ENCODE results near the gene BICDL1. TPM values are rescaled to one million over a fixed set of nuclear protein-coding genes. Genes with fewer than 3 reads are reported as not detected.

Gene BICDL1
- polyA plus RNA-seq, 1 of the 3 experiments (the other 2 are of a cell fraction): 0.35 TPM

- Histone ChIP-seq H4K20me1 (ENCODE audit: insufficient read depth) (no peaks in the 10 kb centered on the region), H3K4me2 (no peak overlapping the region), H3K27ac (ENCODE audit: low read depth in 2 of 2, low read length in 1 of 2) (no peak overlapping the region), H3K36me3 (replicated peaks in 1 of 2; ENCODE audit: control insufficient read depth in 1 of 2, insufficient read depth in 2 of 2, low read length in 1 of 2) (peaks cover 62 to 84% of the 10 kb centered on the region in 2 experiments), H3K79me2 (ENCODE audit: insufficient read depth) (no peaks in the 10 kb centered on the region), H3K4me3 (ENCODE audit: low read depth in 2 of 2, low read length in 1 of 2) (no peak overlapping the region), H3K9ac (no peak overlapping the region), H3F3A (replicated peaks; ENCODE audit: insufficient read depth) (no peaks in the 10 kb centered on the region), H3K27me3 (ENCODE audit: insufficient read depth) (no peaks in the 10 kb centered on the region), H3K9me3 (no peaks in the 10 kb centered on the region), H3K9me2 (no peaks in the 10 kb centered on the region), H2AFZ (ENCODE audit: low read depth) (no peak overlapping the region), H3K4me1 (ENCODE audit: control insufficient read depth in 1 of 2, insufficient read depth in 2 of 2, low read depth in 1 of 2, low read length in 1 of 2) (no peaks in the 10 kb centered on the region)
- DNase-seq: no peak
- CTCF ChIA-PET: interaction anchor here (1.0 kb wide), 1 partner anchor 11 kb away, joined by 3 read pairs; no protein-coding TSS in a partner anchor
- POLR2A ChIA-PET: no interaction called here
- 100% methylated on average over 8 of the region's 9 CpGs for WGBS (ENCODE audit: low lambda C conversion rate)
- TF ChIP-seq RCOR1 (IDR thresholded peaks at IDR 0.05; ENCODE audit: low read length) (no peak), ELF1 (IDR thresholded peaks at IDR 0.05) (no peak), USF2 (IDR thresholded peaks at IDR 0.05; ENCODE audit: borderline replicate concordance, low read depth, low read length) (no peak), SIN3A (IDR thresholded peaks at IDR 0.05; ENCODE audit: borderline replicate concordance, low read depth, low read length) (no peak), TEAD4 (IDR thresholded peaks at IDR 0.05; ENCODE audit: borderline replicate concordance, insufficient read depth) (no peak), FOXJ3 (CRISPR knock-in tag; IDR thresholded peaks at IDR 0.05) (no peak), NFIC (IDR thresholded peaks at IDR 0.05; ENCODE audit: borderline replicate concordance) (no peak), RAD21 (IDR thresholded peaks at IDR 0.05; ENCODE audit: low read length) (no peak), JUND (IDR thresholded peaks at IDR 0.05) (no peak), YY1 (IDR thresholded peaks at IDR 0.05; ENCODE audit: low read depth) (no peak), MXI1 (IDR thresholded peaks at IDR 0.05; ENCODE audit: low read depth, low read length) (no peak)
- TF ChIP-seq, protein P1, sequence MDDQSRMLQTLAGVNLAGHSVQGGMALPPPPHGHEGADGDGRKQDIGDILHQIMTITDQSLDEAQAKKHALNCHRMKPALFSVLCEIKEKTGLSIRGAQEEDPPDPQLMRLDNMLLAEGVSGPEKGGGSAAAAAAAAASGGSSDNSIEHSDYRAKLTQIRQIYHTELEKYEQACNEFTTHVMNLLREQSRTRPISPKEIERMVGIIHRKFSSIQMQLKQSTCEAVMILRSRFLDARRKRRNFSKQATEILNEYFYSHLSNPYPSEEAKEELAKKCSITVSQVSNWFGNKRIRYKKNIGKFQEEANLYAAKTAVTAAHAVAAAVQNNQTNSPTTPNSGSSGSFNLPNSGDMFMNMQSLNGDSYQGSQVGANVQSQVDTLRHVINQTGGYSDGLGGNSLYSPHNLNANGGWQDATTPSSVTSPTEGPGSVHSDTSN (IDR thresholded peaks at IDR 0.05): no peak
These were observed 149.3 kb downstream of the BICDL1 start for GRCh38 chr12:120138366-120138765.

- Histone ChIP-seq H3K4me1 (ENCODE audit: control insufficient read depth in 1 of 2, insufficient read depth in 2 of 2, low read depth in 1 of 2, low read length in 1 of 2) (no peaks in the 10 kb centered on the region), H3K9me2 (no peaks in the 10 kb centered on the region), H3K36me3 (replicated peaks in 1 of 2; ENCODE audit: control insufficient read depth in 1 of 2, insufficient read depth in 2 of 2, low read length in 1 of 2) (peaks cover 64 to 84% of the 10 kb centered on the region in 2 experiments), H3K79me2 (ENCODE audit: insufficient read depth) (no peaks in the 10 kb centered on the region), H3F3A (replicated peaks; ENCODE audit: insufficient read depth) (no peaks in the 10 kb centered on the region), H3K4me2 (no peak overlapping the region), H3K9ac (no peak overlapping the region), H3K9me3 (no peaks in the 10 kb centered on the region), H2AFZ (ENCODE audit: low read depth) (no peak overlapping the region), H3K27me3 (ENCODE audit: insufficient read depth) (no peaks in the 10 kb centered on the region), H3K4me3 (ENCODE audit: low read depth in 2 of 2, low read length in 1 of 2) (no peak overlapping the region), H4K20me1 (ENCODE audit: insufficient read depth) (no peaks in the 10 kb centered on the region), H3K27ac (ENCODE audit: low read depth in 2 of 2, low read length in 1 of 2) (no peak overlapping the region)
- WGBS (ENCODE audit: low lambda C conversion rate): 73% methylated on average over 5 of the region's 5 CpGs
- ChIA-PET POLR2A (interaction anchor here (1.0 kb wide), 1 partner anchor 62 kb away, joined by 3 read pairs; the partner anchor contains the start of gene RPLP0), CTCF (no interaction called here)
- no peak for TF ChIP-seq GATA2 (CRISPR knock-in tag; IDR thresholded peaks at IDR 0.05)
- TF ChIP-seq TEAD4 (IDR thresholded peaks at IDR 0.05; ENCODE audit: borderline replicate concordance, insufficient read depth): no peak
- TF ChIP-seq RFX5 (IDR thresholded peaks at IDR 0.05; ENCODE audit: low read length): no peak
- TF ChIP-seq NFIC (IDR thresholded peaks at IDR 0.05; ENCODE audit: borderline replicate concordance): no peak
- TF ChIP-seq TCF12 (IDR thresholded peaks at IDR 0.05): no peak
- no peak for TF ChIP-seq CHD2 (IDR thresholded peaks at IDR 0.05; ENCODE audit: low read length, partially characterized antibody)
- no peak for TF ChIP-seq RCOR1 (IDR thresholded peaks at IDR 0.05; ENCODE audit: low read length)
- TF ChIP-seq USF2 (IDR thresholded peaks at IDR 0.05; ENCODE audit: borderline replicate concordance, low read depth, low read length): no peak
- TF ChIP-seq CTCF (IDR thresholded peaks at IDR 0.05): no peak
- TF ChIP-seq RXRA (IDR thresholded peaks at IDR 0.05; ENCODE audit: borderline replicate concordance, low read depth): no peak
- TF ChIP-seq FOSL2 (IDR thresholded peaks at IDR 0.05; ENCODE audit: borderline replicate concordance, low read depth): no peak
- no peak for TF ChIP-seq RAD21 (IDR thresholded peaks at IDR 0.05; ENCODE audit: low read length)
- TF ChIP-seq JUND (IDR thresholded peaks at IDR 0.05): no peak
- no peak for DNase-seq
These were observed 150.9 kb downstream of the BICDL1 start for GRCh38 chr12:120139958-120140357.
